Parietal lobe (tissue), 2 donors: ENCODE measurements around the gene PATL1. TPM values are rescaled to one million over a fixed set of nuclear protein-coding genes. Genes with fewer than 3 reads are reported as not detected.

Experiments
- small RNA-seq: library from RNA; depleted of rRNA; stranded (forward); fragments of <200 nt; gene quantifications from one replicate; pipeline ENCODE3, GENCODE V24; 2014; ENCODE audit warnings: low replicate concordance
- total RNA-seq: library from RNA; depleted of rRNA; stranded (reverse); fragments of >200 nt; gene quantifications from one replicate; pipeline ENCODE4 v1.2.3, GENCODE V29; 2014

PATL1 gene, protein sequence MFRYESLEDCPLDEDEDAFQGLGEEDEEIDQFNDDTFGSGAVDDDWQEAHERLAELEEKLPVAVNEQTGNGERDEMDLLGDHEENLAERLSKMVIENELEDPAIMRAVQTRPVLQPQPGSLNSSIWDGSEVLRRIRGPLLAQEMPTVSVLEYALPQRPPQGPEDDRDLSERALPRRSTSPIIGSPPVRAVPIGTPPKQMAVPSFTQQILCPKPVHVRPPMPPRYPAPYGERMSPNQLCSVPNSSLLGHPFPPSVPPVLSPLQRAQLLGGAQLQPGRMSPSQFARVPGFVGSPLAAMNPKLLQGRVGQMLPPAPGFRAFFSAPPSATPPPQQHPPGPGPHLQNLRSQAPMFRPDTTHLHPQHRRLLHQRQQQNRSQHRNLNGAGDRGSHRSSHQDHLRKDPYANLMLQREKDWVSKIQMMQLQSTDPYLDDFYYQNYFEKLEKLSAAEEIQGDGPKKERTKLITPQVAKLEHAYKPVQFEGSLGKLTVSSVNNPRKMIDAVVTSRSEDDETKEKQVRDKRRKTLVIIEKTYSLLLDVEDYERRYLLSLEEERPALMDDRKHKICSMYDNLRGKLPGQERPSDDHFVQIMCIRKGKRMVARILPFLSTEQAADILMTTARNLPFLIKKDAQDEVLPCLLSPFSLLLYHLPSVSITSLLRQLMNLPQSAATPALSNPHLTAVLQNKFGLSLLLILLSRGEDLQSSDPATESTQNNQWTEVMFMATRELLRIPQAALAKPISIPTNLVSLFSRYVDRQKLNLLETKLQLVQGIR
- 10.6 TPM for total RNA-seq

DNA sequence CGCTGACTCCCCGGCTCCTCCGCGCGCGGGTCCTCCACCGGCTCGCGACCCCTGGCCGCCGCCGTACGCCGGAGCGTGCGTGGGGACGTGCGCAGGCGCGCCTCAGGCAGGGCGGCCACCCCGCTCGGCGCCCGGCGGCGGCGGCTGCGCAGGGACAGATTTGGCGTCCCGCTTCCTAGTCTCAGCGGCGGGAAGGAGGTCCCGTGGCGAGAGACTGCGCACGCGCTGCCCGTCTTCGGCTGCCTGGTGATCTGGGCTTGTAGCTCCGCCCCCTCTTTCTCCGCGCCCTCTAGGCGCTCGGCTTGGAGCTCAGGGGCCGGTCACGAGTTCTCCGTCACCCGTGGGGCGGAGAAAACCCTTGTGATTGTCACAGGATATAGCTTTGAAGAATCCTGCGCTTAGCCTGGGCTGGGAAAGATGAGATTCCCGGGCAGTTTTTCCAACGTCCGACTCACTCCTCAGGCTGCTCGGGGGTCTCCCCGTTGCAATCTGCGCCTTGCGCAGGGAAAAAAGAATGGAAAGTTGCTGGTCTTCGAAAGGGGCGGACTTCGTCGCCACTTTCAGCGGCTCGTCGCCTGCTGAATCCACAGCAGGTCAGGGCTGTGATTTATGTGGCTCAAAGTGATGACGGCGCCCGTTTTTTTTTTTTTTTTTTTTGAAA, at the start of gene PATL1:
PATL1 (minus strand) TSS at position 88 of the 661 bp plus-strand sequence. CDS start 142 bp downstream, outside the sequence.

DNA sequence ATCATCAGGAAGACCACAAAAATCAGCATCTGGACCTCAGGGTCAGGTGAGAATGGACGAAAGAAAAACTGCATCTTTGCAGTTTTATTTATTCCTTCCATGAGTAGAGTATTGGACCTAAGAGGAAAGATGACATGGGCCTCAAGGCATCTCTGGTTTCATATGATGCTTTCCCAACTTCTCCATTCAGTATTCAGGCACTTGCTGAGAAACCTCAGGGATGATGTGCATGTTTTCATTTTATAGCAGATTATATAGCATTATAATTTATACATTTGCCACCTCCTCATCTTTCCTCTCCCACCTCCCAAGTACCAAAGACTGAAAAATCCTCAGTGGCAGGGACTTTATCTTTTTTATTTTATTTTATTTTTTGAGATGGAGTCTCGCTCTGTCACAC, 44.9 kb upstream of the PATL1 start, which contains the start of gene OR10V1:
OR10V1 (minus strand) TSS at position 101 of the 400 bp plus-strand sequence; CDS start at position 101, 0 bp downstream.

DNA sequence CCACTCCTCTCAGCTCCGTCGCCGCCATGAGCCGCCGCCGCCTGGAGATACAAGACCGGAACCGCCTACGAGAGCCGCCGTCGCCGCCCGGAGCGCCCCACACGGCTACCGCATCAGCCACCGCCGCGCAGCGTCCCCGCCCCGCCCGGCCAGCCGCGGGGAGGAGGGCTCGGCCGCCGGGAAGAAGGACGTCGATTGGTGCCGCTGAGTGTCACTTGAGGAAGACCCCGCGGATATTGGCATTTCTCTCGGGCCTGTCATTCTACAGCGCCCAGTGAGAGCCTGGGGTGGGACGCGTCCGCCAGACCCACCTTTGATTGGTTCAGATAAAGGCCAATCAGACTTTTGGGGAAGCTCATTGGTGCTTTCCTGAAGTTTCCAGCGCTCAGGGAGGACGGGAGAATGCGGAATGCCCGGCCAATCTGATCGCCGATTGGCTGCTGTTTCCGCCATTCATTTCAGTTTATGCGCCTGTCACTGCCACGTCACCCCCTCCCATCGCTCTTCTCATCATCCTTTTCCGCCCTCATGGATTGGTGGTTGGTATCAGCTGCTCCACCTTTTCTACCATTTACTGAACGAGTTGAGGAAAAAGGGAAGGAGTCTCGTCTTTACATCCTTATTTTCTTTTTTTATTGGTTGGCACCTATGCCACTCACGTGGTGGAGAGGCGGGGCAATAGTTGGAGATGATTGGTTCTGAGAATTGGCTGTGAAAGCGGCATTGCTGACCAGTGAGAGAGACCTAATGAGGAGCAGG, 53.0 kb downstream of the PATL1 start, which contains the start of gene OSBP:
OSBP (minus strand) TSS at position 138 of the 759 bp plus-strand sequence; CDS start at position 28, 110 bp downstream.

Small RNAs within 50 kb of the gene (small RNA-seq; reads per million reads assigned to genes)
- gene MIR3162 = not detected

Other genes with a start within 250 kb of the PATL1 start
- gene OR5A2, start 242.6 kb downstream of the PATL1 start, total RNA-seq = not detected
- not detected for gene OR5A1, start 232.6 kb downstream of the PATL1 start, total RNA-seq
- gene OR4D6, start 212.1 kb downstream of the PATL1 start, total RNA-seq = not detected
- not detected for gene OR4D10, start 195.7 kb downstream of the PATL1 start, total RNA-seq
- not detected for gene OR4D11, start 165.5 kb downstream of the PATL1 start, total RNA-seq
- gene OR4D9, start 157.5 kb downstream of the PATL1 start, total RNA-seq = not detected
- gene OSBP, start 53.3 kb downstream of the PATL1 start, total RNA-seq = 43.2 TPM
- not detected for gene OR10V1, start 44.8 kb upstream of the PATL1 start, total RNA-seq
- 49.5 TPM for gene STX3, start 86.3 kb upstream of the PATL1 start, total RNA-seq
- gene MRPL16, start 141.7 kb upstream of the PATL1 start, total RNA-seq = 20.7 TPM
- gene CBLIF, start 176.5 kb upstream of the PATL1 start, total RNA-seq = not detected
- not detected for gene TCN1, start 197.4 kb upstream of the PATL1 start, total RNA-seq
- gene OOSP3, start 209.7 kb upstream of the PATL1 start, total RNA-seq = not detected